ENCODE measurements around the gene PTPN22. TPM values are rescaled to one million over a fixed set of nuclear protein-coding genes. Genes with fewer than 3 reads are reported as not detected.

PTPN22 gene
- total RNA-seq, 2 donors from 2014 or later = 0.55 to 1.1 TPM

GRCh38 chr1:113891631-113892220 lies 20.2 kb upstream of the PTPN22 start:
- WGBS = 97% methylated on average over 11 of the region's 11 CpGs
- no peaks in the 10 kb centered on the region for H3K27me3 ChIP-seq (replicated peaks; ENCODE audit: insufficient read depth)
- no peaks in the 10 kb centered on the region for H3K9me3 ChIP-seq
- no peak overlapping the region for H3K27ac ChIP-seq
- no peaks in the 10 kb centered on the region for H3K4me1 ChIP-seq (replicated peaks)
- DNase-seq (ENCODE audit: low spot score) = no peak
- intact Hi-C loops (cut with DNase I) = no loop called here
- no peaks in the 10 kb centered on the region for H3K36me3 ChIP-seq
- no peak overlapping the region for H3K4me3 ChIP-seq
- TF ChIP-seq POLR2AphosphoS5 (IDR thresholded peaks at IDR 0.05) (no peak), POLR2A (IDR thresholded peaks at IDR 0.05) (no peak)
- TF ChIP-seq, protein P1, sequence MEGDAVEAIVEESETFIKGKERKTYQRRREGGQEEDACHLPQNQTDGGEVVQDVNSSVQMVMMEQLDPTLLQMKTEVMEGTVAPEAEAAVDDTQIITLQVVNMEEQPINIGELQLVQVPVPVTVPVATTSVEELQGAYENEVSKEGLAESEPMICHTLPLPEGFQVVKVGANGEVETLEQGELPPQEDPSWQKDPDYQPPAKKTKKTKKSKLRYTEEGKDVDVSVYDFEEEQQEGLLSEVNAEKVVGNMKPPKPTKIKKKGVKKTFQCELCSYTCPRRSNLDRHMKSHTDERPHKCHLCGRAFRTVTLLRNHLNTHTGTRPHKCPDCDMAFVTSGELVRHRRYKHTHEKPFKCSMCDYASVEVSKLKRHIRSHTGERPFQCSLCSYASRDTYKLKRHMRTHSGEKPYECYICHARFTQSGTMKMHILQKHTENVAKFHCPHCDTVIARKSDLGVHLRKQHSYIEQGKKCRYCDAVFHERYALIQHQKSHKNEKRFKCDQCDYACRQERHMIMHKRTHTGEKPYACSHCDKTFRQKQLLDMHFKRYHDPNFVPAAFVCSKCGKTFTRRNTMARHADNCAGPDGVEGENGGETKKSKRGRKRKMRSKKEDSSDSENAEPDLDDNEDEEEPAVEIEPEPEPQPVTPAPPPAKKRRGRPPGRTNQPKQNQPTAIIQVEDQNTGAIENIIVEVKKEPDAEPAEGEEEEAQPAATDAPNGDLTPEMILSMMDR (IDR thresholded peaks at IDR 0.05) = no peak

- intact Hi-C loops (cut with DNase I) = no loop called here
- no peak overlapping the region for H3K27ac ChIP-seq
- no peak overlapping the region for H3K4me3 ChIP-seq
- no peaks in the 10 kb centered on the region for H3K36me3 ChIP-seq
- WGBS = 49% methylated on average over 2 of the region's 2 CpGs
- H3K9me3 ChIP-seq = no peaks in the 10 kb centered on the region
- TF ChIP-seq POLR2A (IDR thresholded peaks at IDR 0.05) = no peak
- no peaks in the 10 kb centered on the region for H3K27me3 ChIP-seq (replicated peaks; ENCODE audit: insufficient read depth)
- no peak for DNase-seq (ENCODE audit: low spot score)
- no peaks in the 10 kb centered on the region for H3K4me1 ChIP-seq (replicated peaks)
These were observed 19.3 kb upstream of the PTPN22 start for GRCh38 chr1:113890816-113891215.

DNA sequence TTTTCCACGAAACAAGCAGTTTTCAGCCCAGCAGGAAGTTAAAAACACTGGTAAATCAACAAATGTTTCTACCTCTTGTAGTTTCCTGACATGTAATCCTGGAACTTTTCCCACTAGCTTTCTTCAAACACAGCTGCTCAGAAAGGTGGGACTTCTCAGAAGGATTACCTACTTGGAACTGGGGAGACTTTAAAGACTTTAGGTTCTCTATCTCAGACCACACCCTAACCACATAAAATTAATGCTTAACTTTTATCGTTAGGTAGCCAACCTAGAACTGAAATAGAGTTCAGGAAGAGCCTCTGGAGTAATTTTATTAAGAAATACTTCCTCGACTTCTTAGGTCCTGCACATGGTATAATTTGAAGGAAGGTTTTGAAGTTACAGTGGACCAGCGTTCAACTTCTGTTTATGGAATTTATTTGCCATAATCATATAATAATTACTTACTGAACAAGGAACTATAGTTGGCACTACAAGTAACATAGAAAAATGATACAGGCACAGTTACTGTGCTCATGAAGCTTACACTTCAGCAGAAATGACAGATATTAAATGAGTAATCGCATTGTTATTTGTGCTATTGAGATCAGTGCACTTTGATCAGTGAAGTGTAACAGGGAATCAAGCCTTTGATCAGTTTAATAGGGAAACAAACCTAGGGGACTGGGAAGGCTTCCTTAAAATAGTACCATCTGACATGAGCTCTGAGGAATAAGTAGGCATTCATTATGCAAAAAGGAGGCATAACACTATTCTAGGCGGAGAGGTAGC lies 16.1 kb upstream of the PTPN22 start, which contains the start of gene BCL2L15:
TSS of gene BCL2L15 (minus strand) at position 180 of the 774 bp plus-strand sequence. CDS start 206 bp downstream, outside the sequence.
- no peak for TF ChIP-seq POLR2A (IDR thresholded peaks at IDR 0.05)
- TF ChIP-seq, protein P1 (IDR thresholded peaks at IDR 0.05) = no peak
- TF ChIP-seq POLR2AphosphoS5 (IDR thresholded peaks at IDR 0.05) = no peak
- no peaks in the 10 kb centered on the region for H3K36me3 ChIP-seq

DNA sequence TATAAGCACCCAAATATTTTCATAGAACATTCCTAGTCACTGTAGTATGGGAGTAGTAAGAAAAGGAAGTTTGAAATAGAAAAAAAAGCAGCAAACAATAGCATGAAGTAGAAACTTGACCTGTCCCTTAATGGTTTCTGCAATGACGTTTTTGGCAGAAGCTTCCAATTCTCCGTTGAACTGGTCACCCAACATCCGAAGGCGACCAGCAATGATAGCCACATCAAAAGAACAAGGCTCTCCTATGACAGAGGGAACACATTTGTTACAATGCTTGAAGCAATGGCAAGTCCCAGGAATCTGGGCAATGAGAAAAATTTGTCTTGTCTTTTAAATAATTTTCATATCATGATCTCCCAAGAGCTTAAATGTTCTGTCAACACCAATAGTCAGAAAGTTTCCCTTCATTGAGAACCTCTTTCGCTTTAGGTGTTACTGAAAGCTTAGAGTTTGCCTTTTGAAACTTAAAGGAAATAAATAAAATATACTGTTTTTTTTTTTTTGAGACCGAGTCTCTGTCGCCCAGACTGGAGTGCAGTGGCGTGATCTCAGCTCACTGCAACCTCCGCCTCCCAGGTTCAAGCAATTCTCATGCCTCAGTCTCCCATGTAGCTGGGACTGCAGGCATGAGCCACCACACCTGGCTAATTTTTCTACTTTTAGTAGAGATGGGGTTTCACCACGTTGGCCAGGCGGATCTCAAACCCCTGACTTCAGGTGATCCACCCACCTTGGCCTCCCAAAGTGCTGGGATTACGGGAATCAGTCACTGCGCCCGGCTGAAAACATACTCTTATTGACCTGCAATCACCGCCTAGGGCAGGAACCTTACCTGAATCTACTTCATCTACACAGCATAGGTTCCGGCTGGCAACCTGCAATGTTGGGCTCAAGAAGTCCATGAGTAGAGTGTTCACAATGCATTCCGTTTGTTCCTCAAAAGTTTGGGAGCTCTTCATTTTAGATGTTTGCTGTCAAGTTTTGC lies 15.2 kb upstream of the PTPN22 start:
- 86% methylated on average over 17 of the region's 17 CpGs for WGBS
- Histone ChIP-seq H3K36me3 (no peaks in the 10 kb centered on the region), H3K4me3 (no peak overlapping the region), H3K27ac (no peak overlapping the region), H3K27me3 (replicated peaks; ENCODE audit: insufficient read depth) (no peaks in the 10 kb centered on the region), H3K9me3 (no peaks in the 10 kb centered on the region), H3K4me1 (replicated peaks) (no peaks in the 10 kb centered on the region)
- intact Hi-C loops (cut with DNase I) = no loop called here
- no peak for DNase-seq (ENCODE audit: low spot score)
- TF ChIP-seq POLR2A (IDR thresholded peaks at IDR 0.05) (no peak), POLR2AphosphoS5 (IDR thresholded peaks at IDR 0.05) (no peak)
- TF ChIP-seq, protein P1 (IDR thresholded peaks at IDR 0.05) = no peak

More for the DNA sequence above, 16.1 kb upstream of the PTPN22 start, which contains the start of gene BCL2L15:
- intact Hi-C loops (cut with DNase I) = no loop called here
- no peak within 1 kb of the TSS for H3K27ac ChIP-seq
- no peaks in the 10 kb centered on the region for H3K9me3 ChIP-seq
- no peak for DNase-seq (ENCODE audit: low spot score)
- no peaks in the 10 kb centered on the region for H3K27me3 ChIP-seq (replicated peaks; ENCODE audit: insufficient read depth)
- H3K4me1 ChIP-seq (replicated peaks) = no peaks in the 10 kb centered on the region
- no peak within 1 kb of the TSS for H3K4me3 ChIP-seq
- 50% methylated on average over 6 of the region's 6 CpGs for WGBS

DNA sequence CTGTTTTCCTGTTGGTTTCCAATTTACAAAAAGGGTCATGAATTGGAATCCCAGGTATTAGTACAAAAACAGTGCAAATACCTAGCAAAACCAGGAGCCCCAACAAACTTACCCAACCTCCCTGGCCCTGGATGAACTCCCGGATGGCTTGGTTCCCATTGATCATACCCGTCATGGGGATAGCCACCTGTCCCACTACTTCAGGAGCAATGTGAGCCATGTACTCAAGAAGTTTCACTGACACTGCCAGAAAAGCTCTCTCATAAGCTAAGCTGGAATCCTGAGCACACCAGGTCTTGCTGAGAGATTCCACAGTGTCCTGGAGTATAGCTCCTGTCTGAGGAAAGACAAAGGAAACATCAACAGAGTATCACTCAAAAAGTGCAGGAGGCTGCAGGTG lies 10.1 kb upstream of the PTPN22 start:
- Histone ChIP-seq H3K36me3 (no peaks in the 10 kb centered on the region), H3K27me3 (replicated peaks; ENCODE audit: insufficient read depth) (no peaks in the 10 kb centered on the region), H3K27ac (no peak overlapping the region), H3K9me3 (no peaks in the 10 kb centered on the region), H3K4me3 (no peak overlapping the region), H3K4me1 (replicated peaks) (no peaks in the 10 kb centered on the region)
- no peak for DNase-seq (ENCODE audit: low spot score)
- WGBS = 80% methylated on average over 2 of the region's 2 CpGs
- intact Hi-C loops (cut with DNase I) = no loop called here
- TF ChIP-seq POLR2AphosphoS5 (IDR thresholded peaks at IDR 0.05) (no peak), POLR2A (IDR thresholded peaks at IDR 0.05) (no peak)
- TF ChIP-seq, protein P1 (IDR thresholded peaks at IDR 0.05) = no peak
